ENCODE measurements around the gene COMP. TPM values are rescaled to one million over a fixed set of nuclear protein-coding genes. Genes with fewer than 3 reads are reported as not detected.
A peak's percentile ranks its signal among the peaks of the same experiment; 100 is the strongest.

Gene COMP
- total RNA-seq, 2 donors from 2014 or later, result not detected

- Mint-ChIP-seq H3K4me1 (peaks cover 4% of the 10 kb centered on the region), H3K4me3 (no peak overlapping the region), H3K27ac (no peak overlapping the region), H3K36me3 (ENCODE audit: low read depth) (no peaks in the 10 kb centered on the region), H3K9me3 (no peaks in the 10 kb centered on the region), H3K27me3 (peaks cover 16% of the 10 kb centered on the region)
- ATAC-seq (replicated peaks), result no peak
Observed at GRCh38 chr19:18781885-18782527, 9.1 kb downstream of the COMP start.

GRCh38 chr19:18781047-18781600 lies 10.0 kb downstream of the COMP start:
- Mint-ChIP-seq H3K4me3 (no peak overlapping the region), H3K36me3 (ENCODE audit: low read depth) (no peaks in the 10 kb centered on the region), H3K4me1 (peaks cover 4% of the 10 kb centered on the region), H3K9me3 (no peaks in the 10 kb centered on the region), H3K27me3 (peaks cover 12% of the 10 kb centered on the region), H3K27ac (no peak overlapping the region)
- no peak for ATAC-seq (replicated peaks)

GRCh38 chr19:18780631-18781030 lies 10.5 kb downstream of the COMP start:
- Mint-ChIP-seq H3K4me1 (peaks cover 4% of the 10 kb centered on the region), H3K4me3 (no peak overlapping the region), H3K27me3 (peaks cover 8% of the 10 kb centered on the region), H3K9me3 (no peaks in the 10 kb centered on the region), H3K36me3 (ENCODE audit: low read depth) (no peaks in the 10 kb centered on the region), H3K27ac (no peak overlapping the region)
- no peak for ATAC-seq (replicated peaks)

- Mint-ChIP-seq H3K27ac (no peak overlapping the region), H3K4me3 (no peak overlapping the region), H3K36me3 (ENCODE audit: low read depth) (no peaks in the 10 kb centered on the region), H3K9me3 (no peaks in the 10 kb centered on the region), H3K27me3 (peaks cover 6% of the 10 kb centered on the region), H3K4me1 (no peaks in the 10 kb centered on the region)
- no peak for ATAC-seq (replicated peaks)
Observed at GRCh38 chr19:18780081-18780480, 11.0 kb downstream of the COMP start.

GRCh38 chr19:18778826-18779495 lies 12.1 kb downstream of the COMP start:
- Mint-ChIP-seq H3K4me3 (no peak overlapping the region), H3K27ac (no peak overlapping the region), H3K4me1 (no peaks in the 10 kb centered on the region), H3K27me3 (no peaks in the 10 kb centered on the region), H3K36me3 (ENCODE audit: low read depth) (no peaks in the 10 kb centered on the region), H3K9me3 (no peaks in the 10 kb centered on the region)
- ATAC-seq (replicated peaks), result no peak

GRCh38 chr19:18778076-18778389 lies 13.1 kb downstream of the COMP start:
- no peaks in the 10 kb centered on the region for H3K36me3 Mint-ChIP-seq (ENCODE audit: low read depth)
- no peak overlapping the region for H3K4me3 Mint-ChIP-seq
- no peak for ATAC-seq (replicated peaks)
- H3K9me3 Mint-ChIP-seq, result no peaks in the 10 kb centered on the region
- H3K4me1 Mint-ChIP-seq, result no peaks in the 10 kb centered on the region
- H3K27ac Mint-ChIP-seq, result no peak overlapping the region
- no peaks in the 10 kb centered on the region for H3K27me3 Mint-ChIP-seq

GRCh38 chr19:18777301-18778075 lies 13.6 kb downstream of the COMP start:
- ATAC-seq (replicated peaks), result no peak
- Mint-ChIP-seq H3K27me3 (no peaks in the 10 kb centered on the region), H3K9me3 (no peaks in the 10 kb centered on the region), H3K27ac (no peak overlapping the region), H3K36me3 (ENCODE audit: low read depth) (no peaks in the 10 kb centered on the region), H3K4me3 (no peak overlapping the region), H3K4me1 (no peaks in the 10 kb centered on the region)

- ATAC-seq (replicated peaks), result peak; percentile 64
- H3K27ac Mint-ChIP-seq, result no peak overlapping the region
- no peaks in the 10 kb centered on the region for H3K9me3 Mint-ChIP-seq
- H3K36me3 Mint-ChIP-seq (ENCODE audit: low read depth), result no peaks in the 10 kb centered on the region
- no peak overlapping the region for H3K4me3 Mint-ChIP-seq
- no peaks in the 10 kb centered on the region for H3K27me3 Mint-ChIP-seq
- no peaks in the 10 kb centered on the region for H3K4me1 Mint-ChIP-seq
Observed at GRCh38 chr19:18776736-18777135, 14.4 kb downstream of the COMP start.

GRCh38 chr19:18776288-18776594 lies 14.9 kb downstream of the COMP start:
- Mint-ChIP-seq H3K4me1 (no peaks in the 10 kb centered on the region), H3K4me3 (no peak overlapping the region), H3K27ac (no peak overlapping the region), H3K9me3 (no peaks in the 10 kb centered on the region), H3K36me3 (ENCODE audit: low read depth) (no peaks in the 10 kb centered on the region), H3K27me3 (no peaks in the 10 kb centered on the region)
- no peak for ATAC-seq (replicated peaks)

- Mint-ChIP-seq H3K27me3 (no peaks in the 10 kb centered on the region), H3K9me3 (no peaks in the 10 kb centered on the region), H3K27ac (no peak overlapping the region), H3K36me3 (ENCODE audit: low read depth) (no peaks in the 10 kb centered on the region), H3K4me1 (no peaks in the 10 kb centered on the region), H3K4me3 (no peak overlapping the region)
- ATAC-seq (replicated peaks), result no peak
Observed at GRCh38 chr19:18775586-18776287, 15.4 kb downstream of the COMP start.

GRCh38 chr19:18774782-18775444 lies 16.2 kb downstream of the COMP start:
- no peak overlapping the region for H3K27ac Mint-ChIP-seq
- H3K4me3 Mint-ChIP-seq, result no peak overlapping the region
- no peak for ATAC-seq (replicated peaks)
- no peaks in the 10 kb centered on the region for H3K27me3 Mint-ChIP-seq
- no peaks in the 10 kb centered on the region for H3K36me3 Mint-ChIP-seq (ENCODE audit: low read depth)
- no peaks in the 10 kb centered on the region for H3K4me1 Mint-ChIP-seq
- H3K9me3 Mint-ChIP-seq, result no peaks in the 10 kb centered on the region

- no peak for ATAC-seq (replicated peaks)
- no peaks in the 10 kb centered on the region for H3K9me3 Mint-ChIP-seq
- no peaks in the 10 kb centered on the region for H3K36me3 Mint-ChIP-seq (ENCODE audit: low read depth)
- H3K4me1 Mint-ChIP-seq, result no peaks in the 10 kb centered on the region
- no peak overlapping the region for H3K27ac Mint-ChIP-seq
- no peaks in the 10 kb centered on the region for H3K27me3 Mint-ChIP-seq
- no peak overlapping the region for H3K4me3 Mint-ChIP-seq
Observed at GRCh38 chr19:18774107-18774506, 17.0 kb downstream of the COMP start.

GRCh38 chr19:18773682-18774081 lies 17.4 kb downstream of the COMP start:
- H3K36me3 Mint-ChIP-seq (ENCODE audit: low read depth), result no peaks in the 10 kb centered on the region
- H3K4me1 Mint-ChIP-seq, result no peaks in the 10 kb centered on the region
- no peak overlapping the region for H3K4me3 Mint-ChIP-seq
- no peak overlapping the region for H3K27ac Mint-ChIP-seq
- ATAC-seq (replicated peaks), result no peak
- no peaks in the 10 kb centered on the region for H3K27me3 Mint-ChIP-seq
- H3K9me3 Mint-ChIP-seq, result no peaks in the 10 kb centered on the region
